DND-41 (cell line): ENCODE results near the gene CRYBA1.

Experiments
- ATAC-seq: fragments of 200-7000 bp; cut with Tn5 transposase; 3 replicates; pipeline ENCODE4 v1.9.1; 2021; ENCODE audit warnings: low read depth; ENCODE audit not compliant: insufficient read depth
- DNase-seq: peaks from one replicate; pipeline ENCODE4 v3.0.0-alpha.2; 2020
- H2AFZ ChIP-seq: 2 replicates; pipeline ENCODE4 v1.6.0; 2012; ENCODE audit warnings: low read depth, low read length
- H3K27ac ChIP-seq: 2 replicates; pipeline ENCODE4 v1.5.1; 2012; ENCODE audit warnings: low read length, inconsistent platforms
- H3K27me3 ChIP-seq: fragments of 200-600 bp; sonication (generic); 2 replicates; pipeline ENCODE4 v1.6.0; 2012; ENCODE audit warnings: low read length, mild to moderate bottlenecking, inconsistent platforms; ENCODE audit not compliant: insufficient read depth, poor library complexity
- H3K36me3 ChIP-seq: 2 replicates; pipeline ENCODE4 v1.5.1; 2012; ENCODE audit warnings: low read length, inconsistent platforms; ENCODE audit not compliant: insufficient read depth
- H3K4me1 ChIP-seq: 2 replicates; pipeline ENCODE4 v1.5.1; 2012; ENCODE audit warnings: mild to moderate bottlenecking, low read length; ENCODE audit not compliant: insufficient read depth
- H3K4me2 ChIP-seq: 2 replicates; pipeline ENCODE4 v1.6.0; 2012; ENCODE audit warnings: mild to moderate bottlenecking, moderate library complexity, low read length, inconsistent platforms; ENCODE audit not compliant: insufficient read depth
- H3K4me3 ChIP-seq, 2 experiments: fragments of 200-600 bp in 1 of 2; shearing (Covaris generic) in 1 of 2; 2 replicates each; pipeline ENCODE4 v1.5.1; 2012 to 2016; ENCODE audit warnings: inconsistent platforms in 2 of 2, low read length in 2 of 2, mild to moderate bottlenecking in 2 of 2, low read depth in 1 of 2, moderate library complexity in 1 of 2
- H3K79me2 ChIP-seq: 2 replicates; pipeline ENCODE4 v1.6.0; 2012; ENCODE audit warnings: low read length, inconsistent platforms; ENCODE audit not compliant: insufficient read depth
- H3K9ac ChIP-seq: 2 replicates; pipeline ENCODE4 v1.6.0; 2012; ENCODE audit warnings: low read depth, mild to moderate bottlenecking, inconsistent platforms, low read length, moderate library complexity
- H3K9me3 ChIP-seq: 2 replicates; pipeline ENCODE4 v1.5.1; 2012; ENCODE audit warnings: low read length, moderate library complexity, mild to moderate bottlenecking, inconsistent platforms; ENCODE audit not compliant: insufficient read depth, severe bottlenecking
- H4K20me1 ChIP-seq: 2 replicates; pipeline ENCODE4 v1.6.0; 2012; ENCODE audit warnings: low read length; ENCODE audit not compliant: insufficient read depth
- EZH2 ChIP-seq: IDR thresholded peaks from 3 replicates; pipeline ENCODE4 v1.6.1; 2012; ENCODE audit warnings: borderline replicate concordance, low read depth, mild to moderate bottlenecking, moderate library complexity, low read length, inconsistent platforms; ENCODE audit not compliant: severe bottlenecking
- TF ChIP-seq, protein P1 (sequence below): IDR thresholded peaks from 2 replicates; pipeline ENCODE4 v1.5.1; 2012; ENCODE audit warnings: borderline replicate concordance, low read length, moderate library complexity, mild to moderate bottlenecking; ENCODE audit not compliant: poor library complexity, severe bottlenecking; ENCODE audit errors: extremely low read depth

CRYBA1 gene

DNA sequence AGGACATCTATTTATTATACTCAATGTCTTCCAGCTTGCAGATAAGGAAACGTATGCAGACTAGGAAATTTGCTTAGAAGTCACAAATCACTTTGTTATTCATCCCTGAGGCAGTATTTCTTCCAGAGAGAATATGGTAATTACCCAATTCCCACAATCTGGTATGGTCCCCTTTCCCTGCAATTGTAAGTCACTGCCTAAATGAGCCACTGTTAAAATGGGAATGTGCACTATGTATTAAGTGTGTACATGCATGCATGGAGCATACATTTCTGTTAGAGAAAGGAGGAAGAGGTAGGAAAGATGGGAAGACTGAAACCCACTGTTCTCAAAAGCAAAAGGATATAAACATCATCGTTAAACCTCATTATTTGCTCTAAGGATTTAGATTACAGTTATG is 37.3 kb downstream of the CRYBA1 start:
- Histone ChIP-seq H4K20me1 (peaks cover 95% of the 10 kb centered on the region), H3K79me2 (peaks cover 98% of the 10 kb centered on the region), H3K9ac (no peak overlapping the region), H3K36me3 (peaks cover 97% of the 10 kb centered on the region), H3K27ac (no peak overlapping the region), H2AFZ (no peak overlapping the region), H3K9me3 (no peaks in the 10 kb centered on the region), H3K4me3 (no peak overlapping the region), H3K4me1 (peaks cover 70% of the 10 kb centered on the region), H3K4me2 (peak overlapping the region; percentile 27; the same call in 1 of the 2 replicates), H3K27me3 (no peaks in the 10 kb centered on the region)
- no peak for TF ChIP-seq EZH2
- TF ChIP-seq, protein P1, sequence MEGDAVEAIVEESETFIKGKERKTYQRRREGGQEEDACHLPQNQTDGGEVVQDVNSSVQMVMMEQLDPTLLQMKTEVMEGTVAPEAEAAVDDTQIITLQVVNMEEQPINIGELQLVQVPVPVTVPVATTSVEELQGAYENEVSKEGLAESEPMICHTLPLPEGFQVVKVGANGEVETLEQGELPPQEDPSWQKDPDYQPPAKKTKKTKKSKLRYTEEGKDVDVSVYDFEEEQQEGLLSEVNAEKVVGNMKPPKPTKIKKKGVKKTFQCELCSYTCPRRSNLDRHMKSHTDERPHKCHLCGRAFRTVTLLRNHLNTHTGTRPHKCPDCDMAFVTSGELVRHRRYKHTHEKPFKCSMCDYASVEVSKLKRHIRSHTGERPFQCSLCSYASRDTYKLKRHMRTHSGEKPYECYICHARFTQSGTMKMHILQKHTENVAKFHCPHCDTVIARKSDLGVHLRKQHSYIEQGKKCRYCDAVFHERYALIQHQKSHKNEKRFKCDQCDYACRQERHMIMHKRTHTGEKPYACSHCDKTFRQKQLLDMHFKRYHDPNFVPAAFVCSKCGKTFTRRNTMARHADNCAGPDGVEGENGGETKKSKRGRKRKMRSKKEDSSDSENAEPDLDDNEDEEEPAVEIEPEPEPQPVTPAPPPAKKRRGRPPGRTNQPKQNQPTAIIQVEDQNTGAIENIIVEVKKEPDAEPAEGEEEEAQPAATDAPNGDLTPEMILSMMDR = no peak
- ATAC-seq (no peak), DNase-seq (no peak)

DNA sequence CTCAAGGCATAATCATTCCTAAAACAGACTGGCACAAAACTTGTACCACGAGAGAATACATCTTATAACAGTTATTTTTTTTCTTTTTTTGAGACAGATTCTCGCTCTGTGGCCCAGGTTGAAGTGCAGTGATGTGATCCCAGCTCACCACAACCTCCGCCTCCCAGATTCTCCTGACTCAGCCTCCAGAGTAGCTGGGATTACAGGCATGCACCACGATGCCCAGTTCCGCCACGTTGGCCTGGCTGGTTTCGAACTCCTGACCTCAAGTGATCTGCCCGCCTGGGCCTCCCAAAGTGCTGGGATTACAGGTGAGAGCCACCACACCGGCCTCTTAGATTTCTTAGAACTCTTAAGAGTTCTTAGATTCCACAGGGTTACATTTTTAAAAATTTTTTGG is 43.2 kb downstream of the CRYBA1 start:
- Histone ChIP-seq H4K20me1 (peaks cover 80% of the 10 kb centered on the region), H3K36me3 (peaks cover 79% of the 10 kb centered on the region), H3K27ac (0 out of 2 replicates have a peak overlapping the region, but pooled peaks have one; percentile 14), H3K79me2 (peaks cover 95% of the 10 kb centered on the region), H3K9ac (peak overlapping the region; percentile 30; the same call in 1 of the 2 replicates), H3K4me2 (peak overlapping the region; percentile 92), H3K4me1 (peaks cover 70% of the 10 kb centered on the region), H3K4me3 (peak overlapping the region in 1 of 2 experiments; percentile 89; a peak in 1 of 4 replicates), H3K27me3 (no peaks in the 10 kb centered on the region), H2AFZ (no peak overlapping the region), H3K9me3 (no peaks in the 10 kb centered on the region)
- TF ChIP-seq, protein P1 = no peak
- TF ChIP-seq EZH2 = no peak
- DNase-seq (no peak), ATAC-seq (no peak)

DNA sequence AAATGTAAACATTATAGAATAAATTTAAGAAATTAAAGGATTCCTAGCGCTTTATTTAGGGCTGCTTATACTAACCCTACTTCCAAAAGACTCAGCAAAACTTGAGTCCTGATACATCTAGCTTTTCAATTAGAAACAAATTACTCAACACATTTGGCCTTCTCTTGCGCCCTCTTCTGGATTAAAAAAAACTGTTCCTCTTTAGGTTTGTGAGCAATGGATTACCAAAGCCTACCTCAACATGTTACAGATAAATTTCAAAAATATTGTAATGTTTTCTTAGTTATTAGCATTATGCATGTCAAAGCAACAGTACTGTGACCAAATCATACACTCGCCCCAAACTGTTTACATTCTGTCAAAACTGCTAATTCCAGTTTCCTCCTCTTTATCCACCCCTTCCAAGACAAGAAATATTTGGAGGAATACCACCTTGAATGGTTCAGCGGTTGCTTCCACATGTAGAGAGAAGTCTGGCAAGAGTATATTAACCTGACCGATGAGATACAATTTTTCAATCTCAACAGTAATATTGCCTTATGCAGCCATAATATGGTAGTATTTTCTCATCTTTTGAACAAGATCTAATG is 44.6 kb downstream of the CRYBA1 start:
- peaks cover 85% of the 10 kb centered on the region for H3K79me2 ChIP-seq
- H3K27ac ChIP-seq = peak overlapping the region; percentile 93; the same call in 1 of the 2 replicates
- no peak for TF ChIP-seq EZH2
- TF ChIP-seq, protein P1 = peak; percentile 78
- no peak for ATAC-seq
- H2AFZ ChIP-seq = no peak overlapping the region
- DNase-seq = peak; percentile 24
- peak overlapping the region; percentile 94 for H3K9ac ChIP-seq
- H3K4me1 ChIP-seq = peaks cover 69% of the 10 kb centered on the region
- no peaks in the 10 kb centered on the region for H3K9me3 ChIP-seq
- H3K4me3 ChIP-seq = peak overlapping the region; percentile 65 to 89; a peak in 3 of 4 replicates
- peaks cover 65% of the 10 kb centered on the region for H3K36me3 ChIP-seq
- peaks cover 66% of the 10 kb centered on the region for H4K20me1 ChIP-seq
- H3K4me2 ChIP-seq = peak overlapping the region; percentile 92
- H3K27me3 ChIP-seq = no peaks in the 10 kb centered on the region
